OCI-LY1 (cell line): Measurements from ENCODE around the gene ZNF608.

Experiments
- EZH2 ChIP-seq: fragments of 200-600 bp; sonication (generic), shearing (Covaris generic); IDR thresholded peaks from 2 replicates; pipeline ENCODE4 v1.8.0; 2017; ENCODE audit warnings: borderline replicate concordance, mixed run types, mild to moderate bottlenecking, antibody characterized with exemption, low read length, moderate library complexity, mixed read lengths
- TF ChIP-seq, protein P1 (sequence below): fragments of 200-600 bp; sonication (generic), shearing (Covaris generic); IDR thresholded peaks from 2 replicates; pipeline ENCODE4 v1.5.1; 2017; ENCODE audit warnings: mild to moderate bottlenecking, antibody characterized with exemption, low read length, moderate library complexity, mixed read lengths

DNA sequence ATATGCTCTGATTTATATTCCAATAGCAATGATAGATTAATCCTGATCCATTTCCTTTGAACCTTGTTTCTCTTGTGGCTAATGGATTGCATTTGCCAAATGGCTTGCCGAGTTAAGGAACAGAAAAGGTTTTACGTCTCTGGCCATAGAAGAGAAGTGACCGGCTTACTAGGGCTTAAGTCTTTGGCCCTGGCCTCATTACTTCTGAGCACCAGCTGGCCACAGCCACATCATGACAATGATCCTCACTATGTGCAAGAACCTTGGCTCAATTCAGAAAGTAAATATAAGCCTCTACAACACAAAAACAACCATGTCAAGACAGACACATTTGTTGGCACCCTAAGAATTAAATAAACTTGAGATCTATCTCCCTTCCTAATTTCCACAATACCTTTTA lies 46.1 kb downstream of the ZNF608 start:
- TF ChIP-seq, protein P1, sequence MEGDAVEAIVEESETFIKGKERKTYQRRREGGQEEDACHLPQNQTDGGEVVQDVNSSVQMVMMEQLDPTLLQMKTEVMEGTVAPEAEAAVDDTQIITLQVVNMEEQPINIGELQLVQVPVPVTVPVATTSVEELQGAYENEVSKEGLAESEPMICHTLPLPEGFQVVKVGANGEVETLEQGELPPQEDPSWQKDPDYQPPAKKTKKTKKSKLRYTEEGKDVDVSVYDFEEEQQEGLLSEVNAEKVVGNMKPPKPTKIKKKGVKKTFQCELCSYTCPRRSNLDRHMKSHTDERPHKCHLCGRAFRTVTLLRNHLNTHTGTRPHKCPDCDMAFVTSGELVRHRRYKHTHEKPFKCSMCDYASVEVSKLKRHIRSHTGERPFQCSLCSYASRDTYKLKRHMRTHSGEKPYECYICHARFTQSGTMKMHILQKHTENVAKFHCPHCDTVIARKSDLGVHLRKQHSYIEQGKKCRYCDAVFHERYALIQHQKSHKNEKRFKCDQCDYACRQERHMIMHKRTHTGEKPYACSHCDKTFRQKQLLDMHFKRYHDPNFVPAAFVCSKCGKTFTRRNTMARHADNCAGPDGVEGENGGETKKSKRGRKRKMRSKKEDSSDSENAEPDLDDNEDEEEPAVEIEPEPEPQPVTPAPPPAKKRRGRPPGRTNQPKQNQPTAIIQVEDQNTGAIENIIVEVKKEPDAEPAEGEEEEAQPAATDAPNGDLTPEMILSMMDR, result no peak
- no peak for TF ChIP-seq EZH2
